Stimulated activated CD8-positive, alpha-beta memory T cell treated with anti-CD3 and anti-CD28 coated beads, Interleukin-4, amount 100 ng/mL, for 48 hours (primary cell): ENCODE measurements around the gene ABHD18.
A peak's percentile ranks its signal among the peaks of the same experiment; 100 is the strongest.
"Not testable (repeated sequence)": the region's sequence is repeated elsewhere in the genome, so short reads cannot be mapped to it uniquely, and the experiment has no call there.

Experiments used
- DNase-seq: peaks from one replicate; pipeline ENCODE4 v3.0.0-alpha.2; 2020

Gene ABHD18

GRCh38 chr4:127995776-127996175 lies 30.6 kb downstream of the ABHD18 start:
- no peak for DNase-seq

- DNase-seq = not testable (repeated sequence)
These were observed 31.3 kb downstream of the ABHD18 start for GRCh38 chr4:127996521-127996920.

- peak; percentile 30 for DNase-seq
These were observed 32.6 kb downstream of the ABHD18 start for GRCh38 chr4:127997534-127998388.

GRCh38 chr4:128006592-128006991 lies 41.4 kb downstream of the ABHD18 start:
- DNase-seq = no peak

GRCh38 chr4:128009428-128009827 lies 44.2 kb downstream of the ABHD18 start:
- no peak for DNase-seq

GRCh38 chr4:128025319-128025718 lies 60.1 kb downstream of the ABHD18 start:
- DNase-seq = no peak

- DNase-seq = no peak
These were observed 64.7 kb downstream of the ABHD18 start for GRCh38 chr4:128029907-128030306.

- DNase-seq = no peak
These were observed 66.7 kb downstream of the ABHD18 start for GRCh38 chr4:128031756-128032384.

- DNase-seq = no peak
These were observed 74.4 kb downstream of the ABHD18 start for GRCh38 chr4:128039568-128039967.

- not testable (repeated sequence) for DNase-seq
These were observed 81.8 kb downstream of the ABHD18 start for GRCh38 chr4:128047019-128047418.

- not testable (repeated sequence) for DNase-seq
These were observed 82.3 kb downstream of the ABHD18 start for GRCh38 chr4:128047514-128047913.

GRCh38 chr4:128051229-128051628 lies 86.0 kb downstream of the ABHD18 start:
- DNase-seq = not testable (repeated sequence)

- DNase-seq = not testable (repeated sequence)
These were observed 89.7 kb downstream of the ABHD18 start for GRCh38 chr4:128054907-128055306.

- not testable (repeated sequence) for DNase-seq
These were observed 90.4 kb downstream of the ABHD18 start for GRCh38 chr4:128055441-128056206.

- no peak for DNase-seq
These were observed 91.2 kb downstream of the ABHD18 start for GRCh38 chr4:128056396-128056795.

- no peak for DNase-seq
These were observed 95.0 kb downstream of the ABHD18 start for GRCh38 chr4:128060121-128060698.

GRCh38 chr4:128060699-128061565 lies 95.7 kb downstream of the ABHD18 start, which contains the start of gene LARP1B:
Gene LARP1B (plus strand): TSS chr4:128061312. CDS start chr4:128074952, 13,640 bp downstream.
- peak; percentile 94 for DNase-seq

- peak; percentile 70 for DNase-seq
These were observed 96.6 kb downstream of the ABHD18 start for GRCh38 chr4:128061566-128062536.

GRCh38 chr4:128066453-128066820 lies 101.2 kb downstream of the ABHD18 start:
- not testable (repeated sequence) for DNase-seq

- DNase-seq = no peak
These were observed 103.7 kb downstream of the ABHD18 start for GRCh38 chr4:128068918-128069317.

- no peak for DNase-seq
These were observed 111.3 kb downstream of the ABHD18 start for GRCh38 chr4:128076464-128076863.
